Measurements from ENCODE around the gene TXNRD1. TPM values are rescaled to one million over a fixed set of nuclear protein-coding genes. Genes with fewer than 3 reads are reported as not detected.
"Not testable (repeated sequence)": the region's sequence is repeated elsewhere in the genome, so short reads cannot be mapped to it uniquely, and the experiment has no call there.

Gene TXNRD1
- total and polyA plus RNA-seq, 8 donors, result 8.1 to 29.1 (median 15.9) TPM

- no peaks in the 10 kb centered on the region for H3K4me1 ChIP-seq
- no peak overlapping the region for H3K4me3 ChIP-seq
- no peaks in the 10 kb centered on the region for H3K27me3 ChIP-seq
- no peak for FAIRE-seq
- ATAC-seq, result no peak
- TF ChIP-seq CTCF (IDR thresholded peaks at IDR 0.05), result no peak
- no peak overlapping the region for H3K27ac ChIP-seq
- intact Hi-C loops (cut with DNase I), result no loop called here
- no peaks in the 10 kb centered on the region for H3K9me3 ChIP-seq
- 70 to 80% methylated on average over 4 of the region's 4 CpGs for WGBS, 2 donors
- H3K36me3 ChIP-seq, result no peaks in the 10 kb centered on the region
- no peak for DNase-seq
Observed at GRCh38 chr12:104263026-104263425, 47.4 kb downstream of the TXNRD1 start.

- 58 to 67% methylated on average over 1 of the region's 1 CpG for WGBS, 2 donors
- no peak for FAIRE-seq
Observed at GRCh38 chr12:104263580-104264358, 48.2 kb downstream of the TXNRD1 start.

GRCh38 chr12:104265436-104265835, 49.9 kb downstream of the TXNRD1 start:
- intact Hi-C loops (cut with DNase I); H3K9me3 ChIP-seq; ATAC-seq; H3K4me3 ChIP-seq; DNase-seq; H3K4me1 ChIP-seq; H3K27ac ChIP-seq; H3K36me3 ChIP-seq; FAIRE-seq; H3K27me3 ChIP-seq: not testable (repeated sequence)
- 85 to 94% methylated on average over 18 to 20 of the region's 24 CpGs for WGBS, 2 donors

More at GRCh38 chr12:104263580-104264358, 48.2 kb downstream of the TXNRD1 start:
- no peaks in the 10 kb centered on the region for H3K9me3 ChIP-seq
- intact Hi-C loops (cut with DNase I), result no loop called here
- H3K27me3 ChIP-seq, result no peaks in the 10 kb centered on the region
- H3K27ac ChIP-seq, result no peak overlapping the region
- no peak overlapping the region for H3K4me3 ChIP-seq
- H3K4me1 ChIP-seq, result no peaks in the 10 kb centered on the region
- ATAC-seq (no peak), DNase-seq (no peak)
- no peak for TF ChIP-seq CTCF (IDR thresholded peaks at IDR 0.05)
- H3K36me3 ChIP-seq, result no peaks in the 10 kb centered on the region

- WGBS, 2 donors, result 85 to 88% methylated on average over 11 of the region's 11 CpGs
- no peak for DNase-seq
- TF ChIP-seq CTCF (IDR thresholded peaks at IDR 0.05), result no peak
- H3K4me1 ChIP-seq, result no peaks in the 10 kb centered on the region
- no peak overlapping the region for H3K4me3 ChIP-seq
- H3K9me3 ChIP-seq, result no peaks in the 10 kb centered on the region
- H3K36me3 ChIP-seq, result no peaks in the 10 kb centered on the region
- no peak for FAIRE-seq
- no peak for ATAC-seq
- H3K27me3 ChIP-seq, result no peaks in the 10 kb centered on the region
- intact Hi-C loops (cut with DNase I), result no loop called here
- H3K27ac ChIP-seq, result no peak overlapping the region
Observed at GRCh38 chr12:104272938-104273337, 57.4 kb downstream of the TXNRD1 start.

- no peaks in the 10 kb centered on the region for H3K27me3 ChIP-seq
- no peaks in the 10 kb centered on the region for H3K9me3 ChIP-seq
- ATAC-seq, result no peak
- DNase-seq, result no peak
- no peak overlapping the region for H3K27ac ChIP-seq
- intact Hi-C loops (cut with DNase I), result no loop called here
- no peak for TF ChIP-seq CTCF (IDR thresholded peaks at IDR 0.05)
- H3K36me3 ChIP-seq, result no peaks in the 10 kb centered on the region
- 92 to 93% methylated on average over 11 of the region's 11 CpGs for WGBS, 2 donors
- no peak for FAIRE-seq
- no peaks in the 10 kb centered on the region for H3K4me1 ChIP-seq
- H3K4me3 ChIP-seq, result no peak overlapping the region
Observed at GRCh38 chr12:104273503-104273902, 57.9 kb downstream of the TXNRD1 start.

Measured in pancreas (tissue), 10 donors.